H7 (cell line): ENCODE measurements around the gene KCTD1. TPM values are rescaled to one million over a fixed set of nuclear protein-coding genes. Genes with fewer than 3 reads are reported as not detected.

Experiments used
- DNase-seq: peaks from one replicate; pipeline ENCODE4 v3.0.0; 2012
- H3K27me3 ChIP-seq: 2 replicates; pipeline ENCODE4 v1.6.0; 2011; ENCODE audit warnings: mild to moderate bottlenecking, low read length; ENCODE audit not compliant: control insufficient read depth, insufficient read depth
- H3K36me3 ChIP-seq: replicated peaks from 2 replicates; pipeline ENCODE4 v1.5.1; 2011; ENCODE audit warnings: low read length; ENCODE audit not compliant: control insufficient read depth, insufficient read depth
- H3K4me3 ChIP-seq: 2 replicates; pipeline ENCODE4 v1.5.1; 2011; ENCODE audit warnings: low read depth, mild to moderate bottlenecking, control low read depth, low read length, moderate library complexity; ENCODE audit not compliant: insufficient read depth
- total RNA-seq: library from RNA; depleted of rRNA; stranded (reverse); fragments of >200 nt; shearing (Covaris generic); gene quantifications from 2 replicates; pipeline ENCODE4 v1.2.3, GENCODE V29; 2014

KCTD1 gene
- total RNA-seq, 1 experiment from 2014 or later: 23.8 TPM

GRCh38 chr18:26435415-26436095 is 112.8 kb downstream of the KCTD1 start:
- Histone ChIP-seq H3K27me3 (no peaks in the 10 kb centered on the region), H3K4me3 (no peak overlapping the region), H3K36me3 (no peaks in the 10 kb centered on the region)
- DNase-seq: no peak

DNA sequence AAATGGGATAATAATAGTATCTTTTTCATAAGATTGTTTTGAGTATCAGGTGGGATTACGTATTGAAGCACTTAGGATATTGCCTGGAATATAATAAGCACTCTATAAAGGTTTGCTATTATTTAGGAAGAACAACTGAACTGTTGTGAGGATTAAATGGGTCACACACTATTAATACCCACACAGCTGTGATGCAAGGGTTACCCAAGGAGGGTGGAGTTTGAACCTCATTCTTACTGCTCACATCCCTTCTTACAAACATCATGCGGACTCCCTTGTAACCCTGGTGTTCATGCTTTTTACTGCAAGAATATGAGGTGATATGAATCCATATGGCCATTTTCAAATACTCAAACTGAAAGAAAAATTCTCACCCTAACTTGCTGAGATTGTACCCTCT is 113.5 kb downstream of the KCTD1 start:
- Histone ChIP-seq H3K4me3 (no peak overlapping the region), H3K36me3 (no peaks in the 10 kb centered on the region)
- DNase-seq: no peak

DNA sequence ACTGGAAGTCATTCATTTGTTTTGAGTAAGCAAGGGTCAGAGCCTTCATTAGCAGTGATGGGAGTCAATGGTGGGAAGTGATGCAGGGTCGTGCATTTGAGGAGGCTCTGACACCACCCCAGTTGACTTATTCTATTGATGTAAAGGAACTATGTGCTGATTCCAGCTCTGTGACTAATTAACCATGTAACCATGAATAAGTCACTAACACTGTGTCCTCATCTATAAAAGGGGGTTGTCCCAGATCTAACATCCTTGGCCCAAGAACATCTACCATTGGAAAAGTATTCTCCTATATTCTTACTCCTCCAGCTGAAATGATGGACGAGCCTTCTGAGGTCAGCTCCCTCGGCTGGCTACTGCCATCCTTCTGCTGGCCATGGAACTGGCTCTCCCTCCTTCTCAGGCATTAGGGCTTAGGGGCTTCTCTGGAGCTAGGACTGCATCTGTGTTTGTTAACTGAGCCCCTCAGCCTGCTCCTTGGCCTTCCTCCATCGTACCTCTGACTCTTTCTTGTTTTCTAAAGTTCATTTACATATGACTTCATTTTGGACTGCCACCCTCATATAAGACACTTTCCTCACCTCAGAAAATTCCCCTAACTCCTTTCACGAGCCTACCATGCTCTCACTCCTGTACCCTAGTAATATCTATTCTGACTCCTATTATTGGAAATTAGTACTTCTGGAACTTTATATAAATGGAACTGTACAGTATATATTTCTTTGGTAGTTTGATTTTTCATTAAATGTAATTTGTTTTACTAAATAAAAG is 115.5 kb downstream of the KCTD1 start:
- Histone ChIP-seq H3K36me3 (no peaks in the 10 kb centered on the region), H3K4me3 (no peak overlapping the region), H3K27me3 (no peaks in the 10 kb centered on the region)
- DNase-seq: no peak

More for the DNA sequence above, 113.5 kb downstream of the KCTD1 start:
- H3K27me3 ChIP-seq: no peaks in the 10 kb centered on the region

GRCh38 chr18:26429535-26430226 is 118.7 kb downstream of the KCTD1 start:
- DNase-seq: peak; percentile 32
- no peak overlapping the region for H3K4me3 ChIP-seq
- no peaks in the 10 kb centered on the region for H3K36me3 ChIP-seq
- no peaks in the 10 kb centered on the region for H3K27me3 ChIP-seq

DNA sequence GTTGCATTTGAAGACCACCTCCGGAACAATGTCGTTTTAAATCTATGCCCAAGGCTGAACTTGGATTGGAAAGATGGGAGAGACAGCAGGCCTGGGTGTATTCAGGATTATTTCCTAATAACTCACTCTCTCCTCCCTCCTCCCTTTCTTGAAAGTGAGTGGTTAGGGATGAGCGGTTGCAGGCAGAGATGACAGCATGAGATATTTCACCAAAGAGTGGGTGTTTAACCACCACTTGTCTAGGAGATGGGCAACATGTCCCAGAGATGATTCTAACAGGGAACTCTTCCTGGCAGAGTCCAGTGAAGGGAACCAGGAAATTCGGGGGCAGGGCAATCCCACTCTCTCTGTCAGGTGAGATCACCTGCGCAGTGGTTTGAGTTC is 123.2 kb downstream of the KCTD1 start:
- no peak overlapping the region for H3K4me3 ChIP-seq
- no peak for DNase-seq
- no peaks in the 10 kb centered on the region for H3K27me3 ChIP-seq
- H3K36me3 ChIP-seq: no peaks in the 10 kb centered on the region

GRCh38 chr18:26424428-26425147 is 123.8 kb downstream of the KCTD1 start:
- Histone ChIP-seq H3K4me3 (no peak overlapping the region), H3K36me3 (no peaks in the 10 kb centered on the region), H3K27me3 (no peaks in the 10 kb centered on the region)
- DNase-seq: no peak

GRCh38 chr18:26422472-26423162 is 125.7 kb downstream of the KCTD1 start:
- no peaks in the 10 kb centered on the region for H3K27me3 ChIP-seq
- H3K4me3 ChIP-seq: no peak overlapping the region

GRCh38 chr18:26421931-26422330 is 126.4 kb downstream of the KCTD1 start:
- Histone ChIP-seq H3K27me3 (no peaks in the 10 kb centered on the region), H3K36me3 (no peaks in the 10 kb centered on the region), H3K4me3 (no peak overlapping the region)
- DNase-seq: no peak

More at GRCh38 chr18:26422472-26423162, 125.7 kb downstream of the KCTD1 start:
- H3K36me3 ChIP-seq: no peaks in the 10 kb centered on the region
- no peak for DNase-seq

GRCh38 chr18:26421503-26421902 is 126.8 kb downstream of the KCTD1 start:
- H3K36me3 ChIP-seq: no peaks in the 10 kb centered on the region
- no peaks in the 10 kb centered on the region for H3K27me3 ChIP-seq
- no peak overlapping the region for H3K4me3 ChIP-seq
- no peak for DNase-seq

GRCh38 chr18:26419746-26420145 is 128.6 kb downstream of the KCTD1 start:
- no peaks in the 10 kb centered on the region for H3K27me3 ChIP-seq
- no peak overlapping the region for H3K4me3 ChIP-seq
- H3K36me3 ChIP-seq: no peaks in the 10 kb centered on the region
- no peak for DNase-seq

DNA sequence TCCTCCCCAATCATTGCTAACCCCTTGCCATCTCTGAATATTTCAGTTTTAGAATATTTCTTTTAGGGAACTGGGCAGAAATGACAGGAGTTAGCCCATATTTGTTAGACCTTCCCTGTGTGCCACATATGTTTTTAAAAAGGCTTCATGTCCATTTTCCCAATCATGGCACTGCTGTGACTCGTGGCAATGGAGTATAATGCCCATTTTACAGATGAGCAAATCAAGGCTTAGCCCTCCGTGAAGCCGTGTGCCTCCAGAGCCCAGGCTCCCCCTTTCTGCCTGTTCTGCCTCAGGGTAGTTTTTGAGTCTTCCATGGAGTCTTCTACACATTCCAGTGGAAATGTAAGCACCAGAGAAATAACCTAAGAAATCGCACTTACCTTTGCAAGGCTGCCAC is 130.1 kb downstream of the KCTD1 start:
- no peaks in the 10 kb centered on the region for H3K36me3 ChIP-seq
- DNase-seq: no peak
- H3K4me3 ChIP-seq: no peak overlapping the region
- H3K27me3 ChIP-seq: no peaks in the 10 kb centered on the region

GRCh38 chr18:26417190-26417589 is 131.2 kb downstream of the KCTD1 start:
- Histone ChIP-seq H3K36me3 (no peaks in the 10 kb centered on the region), H3K4me3 (no peak overlapping the region), H3K27me3 (no peaks in the 10 kb centered on the region)
- no peak for DNase-seq

DNA sequence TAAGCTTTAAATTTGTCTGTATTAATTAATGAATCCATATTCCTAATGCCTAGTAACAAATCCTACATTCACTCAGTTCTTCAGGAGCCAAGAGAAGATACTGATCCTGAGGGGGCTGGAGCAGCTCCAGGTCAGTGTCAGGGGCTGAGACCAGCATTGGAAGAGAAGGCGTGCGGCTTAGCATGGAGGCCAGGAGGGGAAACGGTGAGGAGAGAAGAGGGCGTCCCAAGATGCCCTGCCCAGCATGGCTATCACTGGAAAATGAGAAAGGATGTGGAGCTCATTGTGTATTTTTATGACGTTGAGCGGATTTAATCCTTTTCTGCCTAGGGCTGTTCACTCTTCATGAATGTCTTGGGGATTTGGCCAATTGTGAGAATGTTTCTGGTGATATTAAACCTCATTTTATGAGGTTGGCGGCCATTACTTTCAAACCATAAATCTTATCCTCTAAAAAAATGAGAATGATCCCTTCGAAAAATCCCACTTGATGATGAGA is 131.7 kb downstream of the KCTD1 start:
- no peaks in the 10 kb centered on the region for H3K27me3 ChIP-seq
- no peaks in the 10 kb centered on the region for H3K36me3 ChIP-seq
- H3K4me3 ChIP-seq: no peak overlapping the region
- DNase-seq: no peak

DNA sequence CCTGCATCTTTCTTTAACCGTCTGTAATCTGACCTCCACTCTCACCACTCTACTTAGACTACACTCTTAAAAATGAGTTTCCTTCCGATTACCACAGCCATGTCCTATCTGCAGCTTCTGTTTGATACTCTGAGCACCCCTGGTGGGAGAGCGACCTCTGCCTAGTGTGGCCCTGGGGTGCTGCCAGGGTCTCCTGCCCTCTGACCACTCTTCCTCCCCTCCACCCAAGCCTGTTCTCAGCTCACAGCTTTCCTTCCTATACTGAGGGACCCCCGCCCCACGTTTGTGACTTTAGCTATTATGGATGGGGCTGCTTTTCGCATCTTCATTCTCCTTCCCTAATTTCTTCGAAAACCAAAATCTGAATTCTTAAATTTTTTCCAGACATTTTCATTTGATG is 132.7 kb downstream of the KCTD1 start:
- H3K27me3 ChIP-seq: no peaks in the 10 kb centered on the region
- no peak for DNase-seq
- no peak overlapping the region for H3K4me3 ChIP-seq
- H3K36me3 ChIP-seq: no peaks in the 10 kb centered on the region
